Panc1 (cell line): ENCODE data around the gene SYDE2. TPM values are rescaled to one million over a fixed set of nuclear protein-coding genes. Genes with fewer than 3 reads are reported as not detected.

Source experiments
- ATAC-seq: fragments of 200-7000 bp; cut with Tn5 transposase; 2 replicates; pipeline ENCODE4 v1.9.1; 2020; ENCODE audit warnings: mild to moderate bottlenecking, moderate library complexity
- BruUV-seq: library from RNA; stranded (reverse); fragments of 400-500 nt; replicated peaks from 2 replicates; lab custom pipeline; 2021; lab: Mats Ljungman, UMichigan
- CTCF ChIA-PET: fragments of 300-600 bp; sonication (Branson Sonifier 250); formaldehyde crosslinking; loops from one replicate; lab custom pipeline; 2022; ENCODE audit warnings: antibody characterized with exemption; lab: Charles Lee
- POLR2A ChIA-PET: fragments of 300-600 bp; sonication (Branson Sonifier 250); formaldehyde crosslinking; loops from one replicate; lab custom pipeline; 2022; ENCODE audit warnings: antibody characterized with exemption; lab: Charles Lee
- DNase-seq: peaks from one replicate; pipeline ENCODE4 v3.0.0-alpha.2; 2010; ENCODE audit warnings: low read depth, low spot score
- H3K27ac ChIP-seq: 2 replicates; pipeline ENCODE4 v1.5.1; 2011; ENCODE audit warnings: mild to moderate bottlenecking, low read length, inconsistent platforms
- H3K27me3 ChIP-seq: fragments of 200-500 bp; sonication (Bioruptor generic); 2 replicates; pipeline ENCODE4 v1.6.0; 2014; ENCODE audit warnings: low read length, inconsistent platforms; ENCODE audit not compliant: control insufficient read depth, insufficient read depth
- H3K36me3 ChIP-seq: fragments of 200-500 bp; sonication (Bioruptor generic); 2 replicates; pipeline ENCODE4 v1.5.1; 2014; ENCODE audit warnings: inconsistent platforms, mild to moderate bottlenecking, low read length, moderate library complexity; ENCODE audit not compliant: control insufficient read depth, insufficient read depth
- H3K4me1 ChIP-seq: 2 replicates; pipeline ENCODE4 v1.5.1; 2011; ENCODE audit warnings: inconsistent platforms, mild to moderate bottlenecking, low read length, moderate library complexity; ENCODE audit not compliant: control insufficient read depth, insufficient read depth
- H3K4me3 ChIP-seq, 2 experiments: 2 replicates each; pipeline ENCODE4 v1.5.1; 2011 to 2012; ENCODE audit warnings: low read depth in 2 of 2, low read length in 2 of 2, mild to moderate bottlenecking in 2 of 2, inconsistent platforms in 1 of 2, moderate library complexity in 1 of 2
- H3K9me3 ChIP-seq: fragments of 200-500 bp; sonication (Bioruptor generic); 2 replicates; pipeline ENCODE4 v1.5.1; 2014; ENCODE audit warnings: low read depth, mild to moderate bottlenecking, inconsistent platforms, low read length, moderate library complexity; ENCODE audit not compliant: control insufficient read depth, insufficient read depth
- CTCF ChIP-seq: fragments of 450-650 bp; IDR thresholded peaks from 2 replicates; pipeline ENCODE4 v1.5.1; 2017; ENCODE audit warnings: mild to moderate bottlenecking
- POLR2AphosphoS5 ChIP-seq: IDR thresholded peaks from 2 replicates; pipeline ENCODE4 v1.6.1; 2012; ENCODE audit warnings: mild to moderate bottlenecking, low read depth, low read length, moderate library complexity
- REST ChIP-seq, 2 experiments: IDR thresholded peaks; 2 replicates each; pipeline ENCODE4 v1.6.1; 2011 to 2012; ENCODE audit warnings: low read depth in 2 of 2, control low read depth in 1 of 2, low read length in 1 of 2, mild to moderate bottlenecking in 1 of 2, moderate library complexity in 1 of 2; ENCODE audit not compliant: insufficient read depth in 1 of 2
- SIN3A ChIP-seq: IDR thresholded peaks from 2 replicates; pipeline ENCODE4 v1.6.1; 2012; ENCODE audit warnings: low read depth, mild to moderate bottlenecking, low read length, moderate library complexity, borderline replicate concordance; ENCODE audit not compliant: insufficient read depth
- TCF7L2 ChIP-seq: IDR thresholded peaks from 2 replicates; pipeline ENCODE4 v1.6.1; 2011; ENCODE audit warnings: mild to moderate bottlenecking, low read depth, low read length, inconsistent platforms
- in situ Hi-C: cut with HindIII; loops from 2 replicates; pipeline ENCODE4 v1.10.0; 2016; ENCODE audit warnings: low sequenced_read_pairs, low pct_unique_long_range_greater_than_20kb
- intact Hi-C: fragments of 100-400 bp; cut with micrococcal nuclease; formaldehyde crosslinking; loops from one replicate; pipeline ENCODE4 v1.10.0; 2022; ENCODE audit not compliant: unreplicated experiment
- total RNA-seq: library from RNA; stranded (reverse); gene quantifications from one replicate; pipeline ENCODE4 v1.2.1, GENCODE V29; 2021; ENCODE audit not compliant: unreplicated experiment

SYDE2 gene
- total RNA-seq, 1 experiment from 2014 or later: 18.2 TPM

- Histone ChIP-seq H3K4me3 (no peak overlapping the region), H3K27ac (no peak overlapping the region), H3K4me1 (no peaks in the 10 kb centered on the region), H3K27me3 (no peaks in the 10 kb centered on the region; the same call in 1 of the 2 replicates), H3K9me3 (no peaks in the 10 kb centered on the region), H3K36me3 (no peaks in the 10 kb centered on the region)
- in situ Hi-C loops: no loop called here
- no TSS peak for BruUV-seq
- DNase-seq: no peak
- no peak for ATAC-seq
- no peak for TF ChIP-seq CTCF
- no peak for TF ChIP-seq REST (IDR thresholded peaks at IDR 0.05; ENCODE audit: insufficient read depth in 1 of 2, low read depth in 2 of 2, low read length in 1 of 2)
- no peak for TF ChIP-seq SIN3A
- TF ChIP-seq TCF7L2: no peak
- no peak for TF ChIP-seq POLR2AphosphoS5
- intact Hi-C loops: no loop called here
- POLR2A ChIA-PET: no interaction called here
- CTCF ChIA-PET: no interaction called here
These were observed 82.1 kb downstream of the SYDE2 start for GRCh38 chr1:85118751-85119150.

DNA sequence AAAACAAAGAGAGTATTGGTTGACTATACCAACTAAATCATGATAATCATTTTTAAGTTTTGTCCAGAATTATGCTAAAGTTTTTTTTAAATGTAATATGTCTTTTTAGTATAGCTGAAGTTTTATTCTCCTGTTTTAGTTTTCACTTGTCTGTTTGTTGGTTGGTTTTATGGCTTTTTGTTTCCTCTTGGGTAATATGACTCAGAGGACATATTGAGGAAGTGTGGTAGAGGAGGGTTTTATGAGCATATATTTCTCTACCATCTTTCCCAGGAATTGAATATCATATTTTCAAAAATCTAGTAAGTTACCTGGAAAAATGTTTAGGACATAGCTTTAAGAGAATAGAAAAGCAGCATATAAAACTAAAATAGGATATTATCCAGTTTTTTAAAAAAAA, 84.0 kb downstream of the SYDE2 start:
- intact Hi-C loops (no loop called here), in situ Hi-C loops (no loop called here)
- CTCF ChIA-PET: interaction anchor here (0.8 kb wide), 1 partner anchor 142 kb away, joined by 3 read pairs; the partner anchor contains the start of gene C1orf52
- DNase-seq: no peak
- no peaks in the 10 kb centered on the region for H3K9me3 ChIP-seq
- BruUV-seq: no TSS peak
- H3K27ac ChIP-seq: no peak overlapping the region
- ATAC-seq: no peak
- H3K36me3 ChIP-seq: no peaks in the 10 kb centered on the region
- H3K4me1 ChIP-seq: no peaks in the 10 kb centered on the region
- H3K4me3 ChIP-seq: no peak overlapping the region
- POLR2A ChIA-PET: interaction anchor here (0.6 kb wide), 1 partner anchor 22 kb away, joined by 3 read pairs; no protein-coding TSS in a partner anchor
- TF ChIP-seq REST (IDR thresholded peaks at IDR 0.05; ENCODE audit: insufficient read depth in 1 of 2, low read depth in 2 of 2, low read length in 1 of 2) (no peak), SIN3A (no peak), CTCF (no peak), POLR2AphosphoS5 (no peak), TCF7L2 (no peak)
- H3K27me3 ChIP-seq: no peaks in the 10 kb centered on the region; the same call in 1 of the 2 replicates
